ENCODE results near the gene MFRP.

MFRP gene

GRCh38 chr11:119338965-119339588 is 7.4 kb downstream of the MFRP start:
- no peak for TF ChIP-seq CTCF (conservative IDR thresholded peaks at IDR 0.05; ENCODE audit: low read length)
- H3K4me3 ChIP-seq (ENCODE audit: low read length): peak overlapping the region; percentile 71
- DNase-seq (ENCODE audit: low read depth): no peak

- TF ChIP-seq CTCF (conservative IDR thresholded peaks at IDR 0.05; ENCODE audit: low read length): peak; percentile 81
- H3K4me3 ChIP-seq (ENCODE audit: low read length): peak overlapping the region; percentile 31
- peak; percentile 63 for DNase-seq (ENCODE audit: low read depth)
Measured at GRCh38 chr11:119338318-119338890, 8.1 kb downstream of the MFRP start.

GRCh38 chr11:119337581-119338317 is 8.8 kb downstream of the MFRP start:
- peak; percentile 47 for DNase-seq (ENCODE audit: low read depth)
- TF ChIP-seq CTCF (conservative IDR thresholded peaks at IDR 0.05; ENCODE audit: low read length): no peak
- H3K4me3 ChIP-seq (ENCODE audit: low read length): peak overlapping the region; percentile 31

GRCh38 chr11:119336744-119337469 is 9.6 kb downstream of the MFRP start:
- no peak for TF ChIP-seq CTCF (conservative IDR thresholded peaks at IDR 0.05; ENCODE audit: low read length)
- no peak overlapping the region for H3K4me3 ChIP-seq (ENCODE audit: low read length)
- no peak for DNase-seq (ENCODE audit: low read depth)

GRCh38 chr11:119335655-119336543 is 10.6 kb downstream of the MFRP start:
- TF ChIP-seq CTCF (conservative IDR thresholded peaks at IDR 0.05; ENCODE audit: low read length): no peak
- DNase-seq (ENCODE audit: low read depth): no peak
- H3K4me3 ChIP-seq (ENCODE audit: low read length): peak overlapping the region; percentile 98

GRCh38 chr11:119335091-119335654 is 11.3 kb downstream of the MFRP start:
- H3K4me3 ChIP-seq (ENCODE audit: low read length): peak overlapping the region; percentile 98
- no peak for TF ChIP-seq CTCF (conservative IDR thresholded peaks at IDR 0.05; ENCODE audit: low read length)
- DNase-seq (ENCODE audit: low read depth): no peak
